Hepatic stellate cell (primary cell): Measurements from ENCODE around the gene IGHMBP2.

Experiments used
- DNase-seq: peaks from one replicate; pipeline ENCODE4 v3.0.0; 2011; ENCODE audit warnings: low spot score

The IGHMBP2 gene

DNA sequence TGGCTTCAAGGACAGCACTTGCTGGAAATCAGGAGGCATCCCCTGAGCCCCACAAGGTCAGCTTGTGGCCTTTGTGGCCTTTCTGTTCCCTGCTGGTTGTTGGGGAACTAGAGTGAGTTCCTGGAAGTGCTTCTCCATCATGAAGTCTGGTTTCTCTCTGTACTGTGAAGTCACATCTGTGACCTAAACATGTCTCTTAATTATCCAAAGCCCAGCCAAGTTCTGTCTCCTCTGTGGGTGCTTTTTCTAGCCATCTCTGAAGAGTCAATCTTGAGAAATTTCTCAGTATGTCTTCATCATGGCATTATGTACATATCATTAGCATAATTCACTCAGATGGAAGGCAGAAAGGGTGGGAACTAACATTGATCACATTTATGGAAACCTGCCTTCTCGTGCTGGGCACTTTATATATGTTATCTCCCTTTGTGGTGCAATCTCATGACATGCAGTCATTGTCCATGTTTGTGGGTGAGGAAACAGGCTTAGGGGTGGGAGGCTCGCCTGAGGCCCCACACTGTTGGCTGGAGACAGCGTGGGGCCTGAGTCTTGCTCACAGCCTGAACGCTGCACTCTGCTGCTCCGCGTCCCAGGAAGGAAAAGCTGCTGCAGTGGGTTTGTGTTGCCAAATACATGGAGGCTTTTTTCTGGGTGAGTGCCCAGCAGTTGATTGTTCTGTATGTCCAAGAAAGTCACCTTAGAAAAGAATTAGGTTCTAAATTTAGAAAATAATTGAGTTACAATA lies 24.6 kb downstream of the IGHMBP2 start:
- DNase-seq, result no peak

DNA sequence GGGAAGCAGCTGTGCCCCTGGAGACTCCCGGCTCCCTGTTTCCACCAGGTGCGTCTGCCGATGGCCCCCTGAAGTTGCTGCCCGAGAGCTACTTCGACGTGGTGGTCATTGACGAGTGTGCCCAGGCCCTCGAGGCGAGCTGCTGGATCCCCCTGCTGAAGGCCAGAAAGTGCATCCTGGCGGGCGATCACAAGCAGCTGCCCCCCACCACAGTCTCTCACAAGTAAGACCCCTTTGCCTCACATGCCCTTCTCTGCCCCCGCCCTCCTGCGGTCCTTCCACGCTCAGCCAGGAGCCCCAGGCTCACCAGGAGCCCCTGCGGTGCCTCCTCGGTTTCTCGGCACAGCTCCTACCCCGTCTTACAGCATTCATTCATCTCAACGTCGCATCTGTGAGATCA lies 25.4 kb downstream of the IGHMBP2 start:
- DNase-seq, result no peak

DNA sequence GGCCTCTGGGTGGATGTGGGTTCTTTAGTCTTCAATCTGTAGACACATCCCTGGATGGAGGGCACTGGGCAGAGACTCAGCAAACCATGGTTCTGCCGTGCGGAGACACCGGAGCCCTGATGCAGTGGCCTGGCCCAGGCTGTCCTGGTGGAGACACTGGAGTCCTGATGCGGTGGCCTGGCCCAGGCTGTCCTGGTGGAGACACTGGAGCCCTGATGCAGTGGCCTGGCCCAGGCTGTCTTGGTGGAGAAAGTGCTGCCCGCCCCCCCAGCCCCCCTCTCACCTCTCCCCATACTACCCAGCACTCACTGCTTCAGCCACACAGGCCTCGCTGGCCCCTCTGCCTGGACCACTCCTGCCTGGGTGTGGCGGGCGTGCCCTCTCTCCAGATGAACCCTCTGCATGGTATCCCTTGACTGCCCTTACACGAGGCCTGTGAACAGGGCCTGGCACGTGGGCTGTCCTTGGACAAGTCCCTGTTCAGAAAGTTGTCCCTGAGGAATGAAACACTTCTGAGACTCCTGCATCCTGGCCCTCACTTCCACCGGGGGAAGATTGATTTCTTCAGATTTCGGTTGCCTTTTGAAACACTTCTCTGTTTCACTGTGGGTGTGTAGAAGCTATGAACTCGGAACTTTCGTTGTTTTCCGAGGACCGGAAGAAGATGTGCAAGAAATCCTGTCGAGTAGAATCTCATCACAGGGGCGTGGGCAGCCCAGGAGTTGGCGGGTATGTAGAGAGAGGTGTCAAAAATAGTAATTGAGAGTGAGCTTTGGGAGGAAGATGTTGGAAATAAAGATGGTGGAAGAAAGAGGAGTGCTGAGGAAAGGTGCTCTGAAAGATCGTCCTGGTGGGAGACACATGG lies 26.2 kb downstream of the IGHMBP2 start:
- DNase-seq, result no peak

DNA sequence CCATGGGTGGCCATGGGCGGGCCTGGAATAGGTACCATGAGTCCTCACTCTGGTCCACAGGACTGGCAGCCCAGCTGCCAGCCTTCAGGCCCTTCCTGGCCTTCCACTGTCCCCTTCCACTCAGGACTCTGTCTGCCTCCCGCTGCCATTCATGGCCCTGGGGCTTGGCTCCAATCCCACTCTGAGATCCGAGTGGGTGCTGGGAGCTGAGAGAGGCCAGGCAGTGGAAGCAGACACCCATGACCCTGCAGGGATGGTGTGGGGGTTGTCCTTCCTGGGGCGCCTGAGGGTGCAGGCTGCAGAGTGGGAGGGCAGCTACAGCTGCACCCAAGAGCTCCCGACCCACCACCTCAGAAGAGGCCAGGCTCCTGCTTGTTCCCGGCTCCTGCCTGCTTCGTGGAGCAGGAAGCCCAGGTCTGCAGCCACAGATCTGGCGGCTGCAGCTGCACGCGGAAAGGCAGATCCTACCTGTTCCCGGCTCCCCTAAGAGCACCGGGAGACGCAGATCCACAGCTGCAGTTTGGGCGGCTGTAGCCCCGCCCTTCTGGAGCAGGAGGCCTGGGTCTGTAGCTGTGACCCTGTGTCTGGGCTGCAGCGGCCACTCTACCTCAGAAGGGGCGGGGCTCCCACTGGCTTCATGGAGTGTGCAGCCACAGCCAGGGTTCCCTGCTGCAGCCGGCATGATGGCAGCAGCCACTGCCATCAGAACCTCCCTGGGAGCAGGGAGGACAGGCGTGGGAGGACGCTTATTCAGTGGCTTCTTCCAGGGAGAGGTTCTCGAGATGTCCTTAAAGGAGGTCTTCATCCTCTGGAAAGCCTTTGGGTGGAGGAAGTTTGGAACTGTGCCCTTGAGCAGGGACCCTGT lies 27.5 kb downstream of the IGHMBP2 start:
- no peak for DNase-seq

DNA sequence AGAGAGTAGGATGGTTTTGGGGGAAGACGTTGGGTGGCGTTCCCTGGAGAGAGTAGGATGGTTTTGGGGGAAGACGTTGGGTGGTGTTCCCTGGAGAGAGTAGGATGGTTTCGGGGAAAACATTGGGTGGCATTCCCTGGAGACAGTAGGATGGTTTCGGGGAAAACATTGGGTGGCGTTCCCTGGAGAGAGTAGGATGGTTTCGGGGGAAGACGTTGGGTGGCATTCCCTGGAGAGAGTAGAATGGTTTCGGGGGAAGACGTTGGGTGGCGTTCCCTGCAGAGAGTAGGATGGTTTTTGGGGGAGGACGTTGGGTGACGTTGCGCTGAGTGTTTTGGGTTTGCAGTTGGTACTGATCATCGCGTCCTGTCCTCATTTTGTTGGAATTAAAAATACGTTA lies 28.2 kb downstream of the IGHMBP2 start:
- no peak for DNase-seq

DNA sequence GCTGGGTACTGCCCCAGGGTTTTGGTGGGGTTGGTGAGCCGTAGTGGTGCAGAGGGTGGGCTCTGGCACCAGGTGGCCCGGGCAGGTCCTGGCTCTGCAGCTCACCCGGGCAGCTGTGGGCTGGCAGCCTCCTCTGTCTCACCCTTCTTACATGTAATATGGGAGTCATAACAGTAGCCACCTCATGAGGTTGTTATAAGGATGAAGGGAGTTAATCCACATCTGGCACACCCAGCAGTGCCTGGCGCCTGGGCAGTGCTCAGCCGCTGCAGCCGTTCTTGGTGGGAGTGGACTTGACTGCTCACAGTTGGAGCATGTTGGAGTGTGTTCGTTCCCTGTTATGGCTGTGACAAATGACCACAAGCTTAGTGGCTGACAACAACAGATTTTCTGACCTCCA lies 28.7 kb downstream of the IGHMBP2 start:
- DNase-seq, result no peak

DNA sequence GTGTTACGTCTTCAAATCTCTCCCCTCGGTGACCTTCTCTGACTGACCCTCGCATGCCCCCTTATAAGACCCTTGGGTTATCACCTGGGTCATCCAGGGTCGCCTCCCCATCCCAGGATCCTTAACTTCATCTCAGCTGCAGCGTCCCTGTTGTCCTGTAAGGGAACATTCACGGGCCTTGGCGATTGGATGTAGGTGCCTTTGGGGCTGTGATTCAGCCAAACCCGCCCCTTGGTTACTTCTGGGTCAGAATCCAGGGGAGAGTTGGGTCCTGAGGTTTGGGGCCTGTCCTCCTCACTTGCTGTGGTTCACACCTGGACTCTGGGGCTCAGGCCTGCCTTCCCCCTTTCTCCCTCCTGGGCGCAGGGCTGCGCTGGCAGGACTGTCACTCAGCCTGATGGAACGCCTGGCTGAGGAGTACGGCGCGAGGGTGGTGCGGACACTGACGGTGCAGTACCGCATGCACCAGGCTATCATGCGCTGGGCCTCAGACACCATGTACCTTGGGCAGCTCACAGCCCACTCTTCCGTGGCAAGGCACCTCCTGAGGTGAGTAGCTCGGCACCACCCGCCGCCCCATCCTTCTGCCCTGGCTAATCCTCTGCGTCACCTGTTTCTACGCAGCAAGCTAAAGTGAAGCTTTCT lies 29.4 kb downstream of the IGHMBP2 start:
- DNase-seq, result no peak

DNA sequence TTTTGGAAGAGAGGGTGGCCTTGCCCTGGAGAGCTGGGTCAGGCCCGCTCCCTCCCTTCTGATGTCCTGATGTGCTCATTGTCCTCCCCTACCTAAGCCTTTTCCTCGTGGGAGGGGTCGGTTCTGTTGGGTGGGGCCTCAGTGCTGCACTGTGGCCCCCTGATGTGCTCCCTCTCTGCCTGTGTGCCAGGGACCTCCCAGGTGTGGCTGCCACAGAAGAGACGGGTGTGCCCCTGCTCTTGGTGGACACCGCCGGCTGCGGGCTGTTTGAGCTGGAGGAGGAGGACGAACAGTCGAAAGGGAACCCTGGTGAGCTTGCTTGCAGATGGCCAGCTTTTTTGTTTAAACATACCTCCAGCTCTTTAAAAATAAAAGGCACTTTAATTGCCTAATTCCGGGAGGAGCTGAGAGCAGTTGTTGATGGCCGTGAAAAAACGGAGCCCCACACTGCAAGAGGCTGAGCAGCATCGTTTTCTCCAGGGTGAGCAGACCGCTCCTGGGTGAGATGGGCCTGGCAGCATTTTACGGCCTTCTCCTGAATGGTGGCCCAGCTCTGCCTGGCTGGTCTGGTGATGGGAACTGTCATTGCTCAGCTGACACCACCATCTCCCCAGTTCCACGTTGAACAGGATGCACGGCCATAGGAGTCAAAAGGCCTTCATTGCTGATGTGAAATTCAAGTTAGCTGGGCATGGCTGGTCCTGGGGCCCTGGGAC lies 30.1 kb downstream of the IGHMBP2 start:
- DNase-seq, result no peak

DNA sequence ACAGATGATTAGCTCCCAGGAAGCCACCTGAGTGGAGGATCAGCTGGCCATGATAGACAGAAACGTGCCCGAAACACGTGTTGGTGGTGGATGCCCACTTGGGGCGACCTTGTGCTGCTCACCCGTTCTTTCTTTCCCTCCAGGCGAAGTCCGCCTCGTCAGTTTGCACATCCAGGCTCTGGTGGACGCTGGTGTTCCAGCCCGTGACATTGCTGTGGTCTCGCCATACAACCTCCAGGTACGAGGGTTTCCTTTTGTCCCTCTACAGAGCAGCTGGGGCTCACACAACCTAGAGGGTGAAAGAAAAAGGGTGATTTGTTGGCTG lies 30.6 kb downstream of the IGHMBP2 start:
- DNase-seq, result no peak

DNA sequence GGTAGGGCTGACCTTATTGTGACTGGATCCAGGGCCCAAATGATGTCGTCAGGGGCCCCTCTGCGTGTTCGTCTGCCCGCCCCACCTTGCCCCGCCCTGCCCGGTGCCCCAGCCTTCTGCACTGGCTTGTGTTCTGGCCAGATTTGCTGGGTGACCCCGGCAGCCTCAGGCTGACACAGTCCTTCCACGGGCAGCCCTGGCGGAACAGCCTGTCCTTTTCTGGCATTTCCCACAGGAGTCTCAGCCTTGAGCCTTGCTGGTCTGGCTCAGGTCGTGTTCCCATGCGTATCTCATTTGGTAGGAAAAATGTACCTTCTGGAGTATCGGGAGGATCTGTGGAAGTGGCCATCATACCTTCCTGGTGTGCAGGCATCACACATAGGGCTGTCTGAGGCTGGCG lies 31.0 kb downstream of the IGHMBP2 start:
- DNase-seq, result no peak

DNA sequence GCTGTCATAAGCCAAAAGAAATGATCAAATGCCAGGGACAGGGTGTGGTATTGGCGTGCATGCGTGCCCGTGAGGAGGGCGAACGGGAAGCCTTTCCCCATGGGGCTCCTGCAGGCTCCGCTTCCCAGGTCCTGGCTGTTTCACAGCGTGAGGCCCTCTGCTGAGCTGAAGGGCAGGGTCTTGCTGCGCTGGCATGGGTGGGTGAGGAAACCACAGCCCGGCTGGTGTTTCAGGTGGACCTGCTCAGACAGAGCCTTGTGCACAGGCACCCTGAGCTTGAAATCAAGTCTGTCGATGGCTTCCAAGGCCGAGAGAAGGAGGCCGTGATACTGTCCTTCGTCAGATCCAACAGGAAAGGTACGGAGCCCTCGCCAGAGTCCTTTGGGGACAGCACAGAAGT lies 31.4 kb downstream of the IGHMBP2 start:
- DNase-seq, result no peak

DNA sequence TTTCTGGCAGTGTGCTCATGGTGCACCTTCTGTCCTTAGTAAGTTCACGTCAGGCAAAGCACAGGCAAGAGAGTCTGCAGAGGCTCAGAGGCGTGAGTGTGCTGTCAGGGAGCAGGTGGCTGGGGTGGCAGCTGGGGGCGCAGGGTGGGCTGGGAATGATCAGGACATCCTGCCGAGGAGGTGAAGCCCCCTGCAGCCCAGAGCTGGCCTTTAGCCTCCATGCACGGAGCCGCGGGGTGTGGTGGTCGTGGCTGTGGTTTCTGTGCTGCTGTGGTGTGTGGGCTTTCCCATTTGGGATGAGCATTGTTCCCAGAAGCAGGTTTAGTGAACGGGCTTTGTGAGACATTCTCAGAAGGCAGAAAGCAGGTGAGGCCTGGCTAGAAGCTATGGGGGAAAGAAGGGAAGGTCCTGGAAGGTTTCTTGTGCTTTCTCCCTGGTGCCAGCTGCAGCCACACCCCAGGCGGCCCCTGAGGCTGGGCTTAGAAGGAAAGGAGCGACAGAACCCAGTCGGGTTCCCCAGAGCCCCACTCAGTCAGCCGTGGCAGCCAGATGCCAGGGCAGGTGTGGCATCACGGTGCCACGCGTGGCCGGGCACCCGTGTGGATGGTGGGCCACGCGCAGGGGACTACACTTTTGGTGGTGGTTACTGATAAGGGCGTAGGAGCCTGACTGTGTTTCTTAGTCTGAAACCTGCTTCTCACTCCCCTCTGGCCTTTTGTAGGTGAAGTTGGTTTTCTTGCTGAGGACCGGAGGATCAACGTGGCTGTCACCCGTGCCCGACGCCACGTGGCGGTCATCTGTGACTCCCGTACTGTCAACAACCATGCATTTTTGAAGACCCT lies 32.0 kb downstream of the IGHMBP2 start:
- no peak for DNase-seq

DNA sequence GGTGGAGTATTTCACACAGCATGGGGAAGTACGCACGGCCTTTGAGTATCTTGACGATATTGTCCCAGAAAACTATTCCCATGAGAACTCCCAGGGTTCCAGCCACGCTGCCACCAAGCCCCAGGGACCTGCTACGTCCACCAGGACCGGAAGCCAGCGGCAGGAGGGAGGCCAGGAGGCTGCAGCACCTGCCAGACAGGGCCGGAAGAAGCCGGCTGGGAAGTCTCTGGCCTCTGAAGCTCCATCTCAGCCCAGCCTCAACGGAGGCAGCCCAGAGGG lies 32.6 kb downstream of the IGHMBP2 start:
- DNase-seq, result no peak

DNA sequence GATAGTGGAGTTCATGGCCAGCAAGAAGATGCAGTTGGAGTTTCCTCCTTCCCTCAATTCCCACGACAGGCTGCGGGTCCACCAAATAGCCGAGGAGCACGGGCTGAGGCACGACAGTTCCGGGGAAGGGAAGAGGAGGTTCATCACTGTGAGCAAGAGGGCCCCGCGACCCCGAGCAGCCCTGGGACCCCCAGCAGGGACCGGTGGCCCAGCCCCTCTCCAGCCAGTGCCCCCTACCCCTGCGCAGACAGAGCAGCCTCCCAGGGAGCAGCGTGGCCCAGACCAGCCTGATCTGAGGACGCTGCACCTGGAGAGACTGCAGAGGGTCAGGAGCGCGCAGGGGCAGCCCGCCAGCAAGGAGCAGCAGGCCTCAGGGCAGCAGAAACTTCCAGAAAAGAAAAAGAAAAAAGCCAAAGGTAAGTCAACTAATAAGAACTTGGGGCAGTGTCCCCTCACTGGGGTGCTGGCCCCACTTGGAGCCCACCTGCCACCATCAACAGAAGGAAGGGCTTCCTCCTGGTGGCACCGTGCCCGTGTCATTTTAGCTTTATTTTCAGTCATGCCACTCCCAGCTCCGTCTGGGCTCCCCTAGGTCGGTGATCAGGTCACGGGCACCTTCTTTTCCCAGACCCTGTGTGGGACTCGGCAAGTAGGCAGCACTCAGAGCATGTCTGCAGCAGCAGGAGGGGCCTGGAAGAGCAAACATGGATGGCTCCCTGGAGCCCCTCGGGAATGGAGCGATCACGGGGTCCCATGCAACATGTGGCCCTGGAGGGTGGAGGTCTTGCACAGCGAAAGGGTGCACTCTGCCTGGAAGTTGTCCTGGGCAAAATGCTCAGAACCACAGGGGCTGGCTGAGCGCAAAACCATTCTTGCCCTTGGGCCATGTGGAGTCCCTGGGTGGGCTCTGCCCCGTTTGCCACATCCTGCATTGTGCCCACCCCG lies 33.3 kb downstream of the IGHMBP2 start:
- no peak for DNase-seq

DNA sequence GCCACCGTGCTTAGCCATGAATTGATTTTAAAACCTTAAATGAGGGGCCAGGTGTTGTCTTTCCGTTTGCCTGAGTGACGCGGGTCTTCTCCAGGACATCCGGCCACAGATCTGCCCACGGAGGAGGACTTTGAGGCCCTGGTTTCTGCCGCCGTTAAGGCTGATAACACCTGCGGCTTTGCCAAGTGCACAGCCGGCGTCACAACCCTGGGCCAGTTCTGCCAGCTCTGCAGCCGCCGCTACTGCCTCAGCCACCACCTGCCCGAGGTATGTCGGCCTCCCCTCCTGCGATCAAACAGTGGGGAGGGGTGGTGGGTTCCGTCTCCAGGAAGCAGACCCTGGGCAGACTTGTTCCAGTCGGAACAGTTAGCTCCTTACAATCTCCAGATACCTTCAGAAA lies 34.4 kb downstream of the IGHMBP2 start:
- no peak for DNase-seq

DNA sequence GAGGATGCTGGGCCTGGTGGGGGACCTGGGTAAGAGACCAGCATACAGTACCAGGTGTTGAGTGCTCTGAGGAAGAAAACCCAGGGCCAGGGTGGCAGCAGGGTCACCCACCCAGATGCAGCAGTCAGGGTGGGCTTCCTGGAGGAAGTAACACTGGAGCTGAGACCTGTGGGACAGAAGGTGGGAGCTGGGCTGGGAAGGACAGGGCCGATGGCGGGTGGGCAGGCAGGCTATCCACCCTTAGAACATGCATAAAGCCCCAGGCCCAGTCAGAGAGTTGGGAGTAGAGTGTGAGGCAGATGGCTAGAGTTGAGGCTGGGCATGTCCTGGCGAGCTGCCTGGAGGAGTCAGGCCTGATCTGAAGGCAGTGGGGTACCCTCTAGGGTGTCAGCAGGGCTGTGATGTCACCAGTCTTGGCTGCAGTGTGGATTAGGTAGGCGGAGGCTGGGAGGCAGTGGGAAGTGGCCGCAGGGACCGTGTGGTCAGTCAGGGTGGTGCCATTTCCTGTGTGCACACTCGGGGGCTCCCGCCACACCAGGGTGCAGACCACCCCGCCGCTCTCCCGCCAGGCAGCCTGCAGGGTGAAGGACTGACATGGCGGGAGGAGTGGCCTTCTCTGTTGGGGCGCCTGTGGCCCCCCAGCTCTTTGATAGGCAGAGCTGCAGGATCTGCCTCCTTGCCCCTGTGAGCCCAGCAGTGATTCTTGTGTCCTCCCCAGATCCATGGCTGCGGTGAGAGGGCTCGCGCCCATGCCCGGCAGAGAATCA lies 35.3 kb downstream of the IGHMBP2 start:
- no peak for DNase-seq

DNA sequence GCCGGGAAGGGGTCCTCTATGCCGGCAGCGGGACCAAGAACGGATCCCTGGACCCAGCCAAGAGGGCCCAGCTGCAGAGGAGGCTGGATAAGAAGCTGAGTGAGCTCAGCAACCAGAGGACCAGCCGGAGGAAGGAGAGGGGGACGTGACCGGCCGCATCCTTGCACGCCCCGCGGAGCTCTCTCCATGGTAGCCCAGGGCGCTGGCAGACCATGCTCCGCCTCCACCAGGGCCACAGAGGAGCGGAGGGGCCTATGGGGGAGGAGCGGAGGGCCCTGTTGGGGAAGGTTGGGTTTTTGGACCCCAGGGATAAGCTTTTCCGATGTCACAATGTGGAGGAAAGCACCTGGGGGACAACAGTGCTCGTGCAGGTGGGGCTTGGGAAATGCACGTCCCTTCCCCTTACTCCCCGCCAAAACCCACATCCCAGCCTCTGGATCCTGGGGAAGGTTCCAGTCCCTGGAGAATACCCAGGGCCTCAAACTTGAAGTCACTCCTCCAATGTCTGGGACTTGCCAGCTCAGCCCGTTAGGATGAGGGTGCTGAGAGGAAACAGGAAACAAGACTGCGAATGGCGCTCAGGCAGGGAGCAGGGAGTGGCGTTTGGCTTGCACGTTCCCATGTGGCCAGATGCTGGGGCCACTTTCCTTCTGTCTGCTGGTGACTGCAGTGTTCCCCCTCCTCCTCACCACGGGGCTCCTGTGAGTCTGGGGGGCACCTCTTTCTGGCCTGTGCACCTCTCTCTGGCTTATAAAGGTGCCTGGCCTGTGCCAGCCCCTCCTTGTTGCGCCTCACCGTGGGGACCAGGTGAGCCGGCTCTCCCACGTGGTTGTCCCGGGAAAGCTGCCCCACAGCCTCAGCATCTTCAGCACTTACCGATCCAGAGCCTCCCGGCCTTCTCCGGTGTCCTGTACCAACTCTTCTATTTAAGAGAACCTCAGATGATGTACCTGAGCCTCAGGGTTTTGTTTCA lies 36.2 kb downstream of the IGHMBP2 start:
- no peak for DNase-seq
